GM12892 (cell line): Measurements from ENCODE around the gene FBN1.

Experiments used
- POLR2A ChIP-seq: IDR thresholded peaks from 2 replicates; pipeline ENCODE4 v1.6.1; 2011; ENCODE audit warnings: low read depth, low read length, control low read depth
- POLR2AphosphoS5 ChIP-seq: IDR thresholded peaks from 2 replicates; pipeline ENCODE4 v1.6.1; 2011; ENCODE audit warnings: low read depth, low read length, control low read depth
- TAF1 ChIP-seq: IDR thresholded peaks from 2 replicates; pipeline ENCODE4 v1.6.1; 2011; ENCODE audit warnings: low read depth, mild to moderate bottlenecking, control low read depth, low read length, borderline replicate concordance

GRCh38 chr15:48458876-48459275 lies 186.6 kb downstream of the FBN1 start:
- no peak for TF ChIP-seq TAF1
- TF ChIP-seq POLR2A: no peak
- no peak for TF ChIP-seq POLR2AphosphoS5
